NCI-H187 (cell line): ENCODE results near the gene ZC3H4.

Source experiments
- DNase-seq, 2 experiments: peaks; one replicate each; lab custom pipeline; 2025; lab: John Stamatoyannopoulos, UW

Gene ZC3H4

GRCh38 chr19:47047763-47048405 lies 65.7 kb downstream of the ZC3H4 start:
- DNase-seq, result peak; percentile 39 to 41

GRCh38 chr19:47047272-47047762 lies 66.3 kb downstream of the ZC3H4 start:
- DNase-seq, result no peak

- no peak for DNase-seq
Measured at GRCh38 chr19:47045867-47046470, 67.6 kb downstream of the ZC3H4 start.

GRCh38 chr19:47044946-47045866 lies 68.4 kb downstream of the ZC3H4 start:
- no peak for DNase-seq

GRCh38 chr19:47040869-47041268 lies 72.7 kb downstream of the ZC3H4 start:
- DNase-seq, result no peak

- no peak for DNase-seq
Measured at GRCh38 chr19:47039239-47039874, 74.2 kb downstream of the ZC3H4 start.

- DNase-seq, result no peak
Measured at GRCh38 chr19:47037766-47038165, 75.8 kb downstream of the ZC3H4 start.

GRCh38 chr19:47036097-47036651 lies 77.4 kb downstream of the ZC3H4 start:
- no peak for DNase-seq

- DNase-seq, result peak; percentile 81 to 92
Measured at GRCh38 chr19:47035127-47036096, 78.2 kb downstream of the ZC3H4 start.

- DNase-seq, result peak; percentile 19 to 58
Measured at GRCh38 chr19:47032171-47032811, 81.3 kb downstream of the ZC3H4 start.

GRCh38 chr19:47028195-47028601 lies 85.4 kb downstream of the ZC3H4 start:
- no peak for DNase-seq

GRCh38 chr19:47027586-47028088 lies 85.9 kb downstream of the ZC3H4 start:
- DNase-seq, result no peak

GRCh38 chr19:47026889-47027288 lies 86.7 kb downstream of the ZC3H4 start:
- DNase-seq, result no peak

GRCh38 chr19:47026156-47026555 lies 87.4 kb downstream of the ZC3H4 start:
- DNase-seq, result no peak

- DNase-seq, result no peak
Measured at GRCh38 chr19:47024502-47024901, 89.1 kb downstream of the ZC3H4 start.

GRCh38 chr19:47023448-47023794 lies 90.2 kb downstream of the ZC3H4 start:
- DNase-seq, result no peak

- DNase-seq, result no peak
Measured at GRCh38 chr19:47022541-47023447, 90.8 kb downstream of the ZC3H4 start.

- DNase-seq, result no peak
Measured at GRCh38 chr19:47022140-47022536, 91.4 kb downstream of the ZC3H4 start.

- no peak for DNase-seq
Measured at GRCh38 chr19:47021536-47022139, 91.9 kb downstream of the ZC3H4 start.
